Testis (tissue), 3 donors: ENCODE measurements around the gene CTNNA1. TPM values are rescaled to one million over a fixed set of nuclear protein-coding genes. Genes with fewer than 3 reads are reported as not detected.

ENCODE experiments used
- DNase-seq: peaks from one replicate; pipeline ENCODE4 v3.0.0-alpha.2; 2019
- H3K27ac ChIP-seq, 2 donors: fragments of 200-600 bp; sonication (generic); one replicate each; pipeline ENCODE4 v1.5.1; 2019
- H3K27me3 ChIP-seq: fragments of 200-600 bp; sonication (generic); one replicate; pipeline ENCODE4 v1.5.1; 2019
- H3K36me3 ChIP-seq: fragments of 200-600 bp; sonication (generic); one replicate; pipeline ENCODE4 v1.5.1; 2017; ENCODE audit warnings: low read depth; ENCODE audit errors: missing control alignments
- H3K4me1 ChIP-seq: fragments of 200-600 bp; sonication (generic); one replicate; pipeline ENCODE4 v1.5.1; 2019
- H3K4me3 ChIP-seq, 2 donors: fragments of 200-600 bp; sonication (generic); one replicate each; pipeline ENCODE4 v1.5.1; 2017 to 2019
- H3K9me3 ChIP-seq: fragments of 200-600 bp; sonication (generic); one replicate; pipeline ENCODE4 v1.5.1; 2017
- POLR2A ChIP-seq: fragments of 450-650 bp; IDR thresholded peaks from one replicate; pipeline ENCODE4 v1.6.1; 2017; ENCODE audit warnings: antibody characterized with exemption, mild to moderate bottlenecking, moderate library complexity
- WGBS, 2 donors: methylation state at CpG; one replicate each; pipeline ENCODE4 v1.1.5; 2018; 5-methylcytosine and 5-hydroxymethylcytosine counted together
- intact Hi-C: fragments of 100-400 bp; cut with DNase I; formaldehyde crosslinking; loops from one replicate; pipeline ENCODE4 v1.15.1; 2023; ENCODE audit warnings: low total_unique reads
- polyA plus RNA-seq: library from polyadenylated mRNA; stranded (reverse); fragments of 350-450 nt; fragmentation: Illumina TruSeq; extraction: RNeasy Lipid Tissue Mini Kit (QIAGEN cat#74804); gene quantifications from one replicate; pipeline ENCODE4 v1.2.3, GENCODE V29; 2014; ENCODE audit warnings: low read depth, low replicate concordance; ENCODE audit not compliant: insufficient read depth
- total RNA-seq, 2 donors: library from RNA; depleted of rRNA; stranded (reverse); fragments of >200 nt; gene quantifications; one replicate each; pipeline ENCODE4 v1.2.3, GENCODE V29; 2016
- TF ChIP-seq, protein P1 (sequence below), 3 experiments: fragments of 450-650 bp in 2 of 3; fragments of 200-600 bp in 1 of 3; sonication (generic) in 1 of 3; IDR thresholded peaks; one replicate each; pipeline ENCODE4 v1.5.1; 2016 to 2019; ENCODE audit warnings: antibody characterized with exemption in 3 of 3, mild to moderate bottlenecking in 2 of 3, moderate library complexity in 1 of 3

The CTNNA1 gene
- total and polyA plus RNA-seq, 3 donors from 2014 or later = 107 to 154 (median 135) TPM

DNA sequence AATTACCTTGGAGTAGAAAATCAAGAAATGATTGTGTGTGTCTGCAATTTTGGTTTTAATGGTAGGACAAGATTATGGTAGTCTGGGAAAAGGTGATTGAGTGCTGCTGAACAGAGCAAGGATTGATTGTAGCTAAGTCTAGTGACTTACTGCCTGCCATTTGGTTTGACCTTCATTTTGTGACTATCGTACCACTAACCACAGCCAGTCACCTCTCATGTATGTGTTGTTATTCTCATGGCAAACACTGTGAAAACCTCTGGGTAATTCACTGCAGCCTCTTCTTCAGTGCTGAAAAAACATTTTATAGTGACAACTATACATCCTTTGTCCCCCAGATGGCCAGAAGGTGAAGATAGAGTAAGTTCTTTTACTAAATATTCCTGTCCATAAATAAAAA is 37.5 kb downstream of the CTNNA1 start:
- Histone ChIP-seq H3K36me3 (no peaks in the 10 kb centered on the region), H3K27me3 (no peaks in the 10 kb centered on the region), H3K4me3 (no peak overlapping the region), H3K27ac (no peak overlapping the region), H3K9me3 (no peaks in the 10 kb centered on the region), H3K4me1 (no peaks in the 10 kb centered on the region)
- no peak for DNase-seq
- intact Hi-C loops = no loop called here
- WGBS, 2 donors = 70 to 76% methylated on average over 1 of the region's 1 CpG
- TF ChIP-seq, protein P1, sequence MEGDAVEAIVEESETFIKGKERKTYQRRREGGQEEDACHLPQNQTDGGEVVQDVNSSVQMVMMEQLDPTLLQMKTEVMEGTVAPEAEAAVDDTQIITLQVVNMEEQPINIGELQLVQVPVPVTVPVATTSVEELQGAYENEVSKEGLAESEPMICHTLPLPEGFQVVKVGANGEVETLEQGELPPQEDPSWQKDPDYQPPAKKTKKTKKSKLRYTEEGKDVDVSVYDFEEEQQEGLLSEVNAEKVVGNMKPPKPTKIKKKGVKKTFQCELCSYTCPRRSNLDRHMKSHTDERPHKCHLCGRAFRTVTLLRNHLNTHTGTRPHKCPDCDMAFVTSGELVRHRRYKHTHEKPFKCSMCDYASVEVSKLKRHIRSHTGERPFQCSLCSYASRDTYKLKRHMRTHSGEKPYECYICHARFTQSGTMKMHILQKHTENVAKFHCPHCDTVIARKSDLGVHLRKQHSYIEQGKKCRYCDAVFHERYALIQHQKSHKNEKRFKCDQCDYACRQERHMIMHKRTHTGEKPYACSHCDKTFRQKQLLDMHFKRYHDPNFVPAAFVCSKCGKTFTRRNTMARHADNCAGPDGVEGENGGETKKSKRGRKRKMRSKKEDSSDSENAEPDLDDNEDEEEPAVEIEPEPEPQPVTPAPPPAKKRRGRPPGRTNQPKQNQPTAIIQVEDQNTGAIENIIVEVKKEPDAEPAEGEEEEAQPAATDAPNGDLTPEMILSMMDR (IDR thresholded peaks at IDR 0.05) = no peak
- no peak for TF ChIP-seq POLR2A

DNA sequence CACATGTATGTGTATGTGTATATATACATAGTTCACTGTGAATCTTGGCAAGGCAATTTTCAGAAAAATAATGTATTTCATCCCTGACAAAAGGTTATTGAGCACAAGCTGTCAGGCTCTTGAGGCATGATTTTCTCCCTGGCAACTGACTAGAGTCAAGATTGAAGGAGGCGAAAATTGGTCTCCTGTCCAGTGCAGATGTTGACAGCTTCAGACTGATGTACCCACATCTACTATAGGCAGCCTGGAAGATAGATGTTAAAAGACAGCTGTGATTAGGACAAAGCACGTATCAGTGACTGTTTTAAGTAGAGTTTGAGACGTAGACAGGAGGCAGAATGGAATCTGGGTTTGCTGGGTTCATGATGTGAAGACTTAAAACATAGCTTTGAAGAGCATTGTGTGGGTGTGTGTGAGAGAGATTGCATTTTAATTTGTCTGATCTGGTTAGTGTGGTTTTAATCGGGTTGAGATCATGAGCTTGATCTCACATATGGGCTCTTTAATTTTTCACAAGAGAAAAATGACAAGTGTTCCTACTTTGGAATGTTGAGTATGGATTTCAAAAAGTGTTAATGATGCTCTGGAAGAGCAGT is 39.1 kb downstream of the CTNNA1 start:
- intact Hi-C loops = no loop called here
- H3K36me3 ChIP-seq = no peaks in the 10 kb centered on the region
- TF ChIP-seq, protein P1 (IDR thresholded peaks at IDR 0.05) = no peak
- TF ChIP-seq POLR2A = no peak
- no peak for DNase-seq
- no peaks in the 10 kb centered on the region for H3K9me3 ChIP-seq
- no peak overlapping the region for H3K4me3 ChIP-seq
- 64 to 70% methylated on average over 4 of the region's 4 CpGs for WGBS, 2 donors
- no peaks in the 10 kb centered on the region for H3K27me3 ChIP-seq
- no peaks in the 10 kb centered on the region for H3K4me1 ChIP-seq
- H3K27ac ChIP-seq = no peak overlapping the region

DNA sequence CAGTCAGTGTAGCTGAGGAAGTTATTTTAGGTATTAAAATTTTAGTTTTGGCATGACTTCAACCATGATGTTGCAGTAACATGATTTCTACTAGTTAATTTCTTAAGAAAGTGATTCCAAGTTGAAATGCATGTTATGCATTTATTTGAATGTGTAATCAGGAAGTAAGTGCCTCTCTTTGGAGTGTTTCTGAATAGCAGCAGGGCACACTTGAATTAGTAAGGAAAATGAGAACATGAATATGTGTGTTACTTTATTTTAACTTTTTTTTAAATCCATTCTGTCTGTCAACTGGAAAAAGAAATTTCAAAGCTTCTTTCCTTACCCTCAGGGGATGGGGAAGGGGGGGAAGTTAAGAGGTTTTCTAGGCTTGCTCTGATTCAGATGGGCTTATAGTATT is 40.4 kb downstream of the CTNNA1 start:
- Histone ChIP-seq H3K4me3 (no peak overlapping the region), H3K27ac (no peak overlapping the region), H3K36me3 (no peaks in the 10 kb centered on the region), H3K27me3 (no peaks in the 10 kb centered on the region), H3K4me1 (no peaks in the 10 kb centered on the region), H3K9me3 (no peaks in the 10 kb centered on the region)
- DNase-seq = no peak
- intact Hi-C loops = no loop called here
- TF ChIP-seq, protein P1 (IDR thresholded peaks at IDR 0.05) = no peak
- TF ChIP-seq POLR2A = no peak

DNA sequence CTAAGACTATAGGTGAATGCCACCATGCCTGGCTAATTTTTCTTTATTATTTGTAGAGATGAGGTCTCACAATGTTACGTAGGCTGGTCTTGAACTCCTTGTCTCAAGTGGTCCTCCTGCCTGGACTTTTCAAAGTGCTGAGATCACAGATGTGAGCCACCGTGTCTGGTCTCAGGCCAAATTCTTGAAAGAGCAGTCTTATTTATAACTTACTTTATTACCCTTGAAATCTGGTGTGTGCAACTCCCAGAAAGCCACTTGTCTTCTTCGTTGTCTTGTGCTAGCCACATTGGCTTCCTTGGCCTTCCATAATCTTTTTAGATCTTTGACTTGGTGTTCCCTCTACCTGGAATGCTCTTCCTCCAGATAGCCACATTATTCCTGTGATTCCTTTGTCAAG is 50.1 kb downstream of the CTNNA1 start:
- WGBS, 2 donors = 88 to 89% methylated on average over 3 of the region's 3 CpGs

DNA sequence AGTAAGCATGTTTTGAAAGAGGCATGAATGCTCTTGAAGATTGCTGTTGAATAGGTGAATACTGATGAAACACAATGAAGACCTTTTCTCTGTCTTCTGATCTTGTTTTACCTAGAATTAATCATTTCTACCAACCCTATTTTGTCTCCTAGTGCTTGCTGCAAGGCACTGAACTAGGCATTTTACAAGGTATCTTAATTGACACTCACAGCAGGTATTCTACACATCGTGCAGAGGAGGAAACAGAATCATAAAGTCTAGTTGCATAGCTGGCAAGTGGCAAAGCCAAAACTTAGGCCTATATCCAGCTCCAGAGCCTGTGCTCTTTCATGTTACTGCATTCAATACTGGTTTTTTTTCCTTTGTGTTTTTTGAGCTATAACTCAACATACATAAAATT is 50.7 kb downstream of the CTNNA1 start:
- TF ChIP-seq, protein P1 (IDR thresholded peaks at IDR 0.05) = no peak
- TF ChIP-seq POLR2A = no peak
- WGBS, 2 donors = 82 to 96% methylated on average over 1 of the region's 1 CpG

More for the DNA sequence above, 50.1 kb downstream of the CTNNA1 start:
- H3K27me3 ChIP-seq = no peaks in the 10 kb centered on the region
- no peaks in the 10 kb centered on the region for H3K36me3 ChIP-seq
- no peak overlapping the region for H3K27ac ChIP-seq
- no peaks in the 10 kb centered on the region for H3K4me1 ChIP-seq
- H3K9me3 ChIP-seq = no peaks in the 10 kb centered on the region
- DNase-seq = no peak
- TF ChIP-seq, protein P1 (IDR thresholded peaks at IDR 0.05) = no peak
- TF ChIP-seq POLR2A = no peak
- intact Hi-C loops = no loop called here
- no peak overlapping the region for H3K4me3 ChIP-seq

More for the DNA sequence above, 50.7 kb downstream of the CTNNA1 start:
- Histone ChIP-seq H3K27me3 (no peaks in the 10 kb centered on the region), H3K27ac (no peak overlapping the region), H3K36me3 (no peaks in the 10 kb centered on the region), H3K9me3 (no peaks in the 10 kb centered on the region), H3K4me3 (no peak overlapping the region), H3K4me1 (no peaks in the 10 kb centered on the region)
- no peak for DNase-seq
- intact Hi-C loops = no loop called here
